Neutrophil (primary cell): ENCODE measurements around the gene DCLK2.

ENCODE experiments used
- H3K27ac ChIP-seq: fragments of 200-600 bp; sonication (generic); 2 replicates; pipeline ENCODE4 v1.5.1; 2016; ENCODE audit warnings: mild to moderate bottlenecking, moderate library complexity
- H3K27me3 ChIP-seq: fragments of 200-600 bp; sonication (generic); 2 replicates; pipeline ENCODE4 v1.6.0; 2016; ENCODE audit warnings: mild to moderate bottlenecking
- H3K36me3 ChIP-seq: fragments of 200-600 bp; sonication (generic); 2 replicates; pipeline ENCODE4 v1.5.1; 2017
- H3K4me1 ChIP-seq, 2 experiments: fragments of 200-600 bp in 1 of 2; sonication (generic) in 1 of 2; 1 replicate in 1 of 2; 2 replicates in 1 of 2; pipeline versions ENCODE4 v1.5.1 to v1.6.1; 2013 to 2016; ENCODE audit warnings: low read depth in 1 of 2, low read length in 1 of 2, mild to moderate bottlenecking in 1 of 2, moderate library complexity in 1 of 2; ENCODE audit not compliant: control insufficient read depth in 1 of 2, insufficient read depth in 1 of 2
- H3K4me3 ChIP-seq, 2 experiments: fragments of 200-600 bp in 1 of 2; sonication (generic) in 1 of 2; 1 replicate in 1 of 2; 2 replicates in 1 of 2; pipeline ENCODE4 v1.5.1; 2013 to 2016; ENCODE audit warnings: low read depth in 1 of 2, low read length in 1 of 2, mild to moderate bottlenecking in 1 of 2, moderate library complexity in 1 of 2
- H3K9me3 ChIP-seq: fragments of 200-600 bp; sonication (generic); 2 replicates; pipeline ENCODE4 v1.5.1; 2016
- TF ChIP-seq, protein P1 (sequence below): fragments of 200-600 bp; sonication (generic); IDR thresholded peaks from 2 replicates; pipeline ENCODE4 v1.5.1; 2016; ENCODE audit warnings: antibody characterized with exemption

The DCLK2 gene

DNA sequence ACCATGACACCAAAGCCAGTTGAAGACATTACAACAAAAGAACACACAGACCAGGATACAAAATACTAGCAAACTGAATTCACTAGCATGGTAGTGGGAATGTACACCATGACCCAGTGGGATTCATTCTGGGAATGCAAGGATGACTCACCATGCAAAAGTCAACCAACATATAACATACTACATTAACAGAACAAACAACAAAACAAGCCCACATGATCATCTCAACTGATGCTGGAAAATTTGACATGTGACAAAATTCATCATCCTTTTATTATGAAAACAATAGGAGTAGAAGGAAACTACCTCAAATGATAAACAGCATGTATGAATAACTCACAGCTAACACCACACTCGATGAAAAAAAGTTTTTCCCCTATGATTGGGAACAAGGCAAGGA lies 190.2 kb downstream of the DCLK2 start:
- H3K27me3 ChIP-seq = no peaks in the 10 kb centered on the region
- no peaks in the 10 kb centered on the region for H3K4me1 ChIP-seq
- H3K9me3 ChIP-seq = no peaks in the 10 kb centered on the region
- TF ChIP-seq, protein P1, sequence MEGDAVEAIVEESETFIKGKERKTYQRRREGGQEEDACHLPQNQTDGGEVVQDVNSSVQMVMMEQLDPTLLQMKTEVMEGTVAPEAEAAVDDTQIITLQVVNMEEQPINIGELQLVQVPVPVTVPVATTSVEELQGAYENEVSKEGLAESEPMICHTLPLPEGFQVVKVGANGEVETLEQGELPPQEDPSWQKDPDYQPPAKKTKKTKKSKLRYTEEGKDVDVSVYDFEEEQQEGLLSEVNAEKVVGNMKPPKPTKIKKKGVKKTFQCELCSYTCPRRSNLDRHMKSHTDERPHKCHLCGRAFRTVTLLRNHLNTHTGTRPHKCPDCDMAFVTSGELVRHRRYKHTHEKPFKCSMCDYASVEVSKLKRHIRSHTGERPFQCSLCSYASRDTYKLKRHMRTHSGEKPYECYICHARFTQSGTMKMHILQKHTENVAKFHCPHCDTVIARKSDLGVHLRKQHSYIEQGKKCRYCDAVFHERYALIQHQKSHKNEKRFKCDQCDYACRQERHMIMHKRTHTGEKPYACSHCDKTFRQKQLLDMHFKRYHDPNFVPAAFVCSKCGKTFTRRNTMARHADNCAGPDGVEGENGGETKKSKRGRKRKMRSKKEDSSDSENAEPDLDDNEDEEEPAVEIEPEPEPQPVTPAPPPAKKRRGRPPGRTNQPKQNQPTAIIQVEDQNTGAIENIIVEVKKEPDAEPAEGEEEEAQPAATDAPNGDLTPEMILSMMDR = no peak
- no peaks in the 10 kb centered on the region for H3K36me3 ChIP-seq
- no peak overlapping the region for H3K27ac ChIP-seq
- no peak overlapping the region for H3K4me3 ChIP-seq

DNA sequence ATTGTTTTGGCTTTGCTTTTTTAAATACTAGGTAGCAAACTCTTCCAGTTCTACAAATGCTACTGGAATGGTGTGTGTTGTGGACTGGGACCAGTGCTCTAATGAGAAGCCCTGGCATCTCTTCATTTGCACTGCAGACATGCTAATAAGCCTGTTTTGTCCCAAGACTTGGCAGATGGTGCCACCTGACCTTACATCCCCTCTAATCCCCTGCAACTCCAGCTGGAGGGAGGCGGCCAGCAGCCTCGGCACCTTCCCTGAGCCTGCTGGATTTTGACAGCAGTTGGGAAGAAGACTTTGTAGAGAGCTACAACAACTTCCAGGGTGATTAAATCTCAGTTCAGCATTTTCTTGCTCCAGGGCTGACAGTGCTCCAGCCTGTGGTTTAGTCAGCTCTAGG lies 200.0 kb downstream of the DCLK2 start:
- H3K4me3 ChIP-seq = no peak overlapping the region
- H3K4me1 ChIP-seq = no peaks in the 10 kb centered on the region
- H3K27me3 ChIP-seq = no peaks in the 10 kb centered on the region
- no peaks in the 10 kb centered on the region for H3K36me3 ChIP-seq
- no peaks in the 10 kb centered on the region for H3K9me3 ChIP-seq
- H3K27ac ChIP-seq = no peak overlapping the region
- TF ChIP-seq, protein P1 = no peak

DNA sequence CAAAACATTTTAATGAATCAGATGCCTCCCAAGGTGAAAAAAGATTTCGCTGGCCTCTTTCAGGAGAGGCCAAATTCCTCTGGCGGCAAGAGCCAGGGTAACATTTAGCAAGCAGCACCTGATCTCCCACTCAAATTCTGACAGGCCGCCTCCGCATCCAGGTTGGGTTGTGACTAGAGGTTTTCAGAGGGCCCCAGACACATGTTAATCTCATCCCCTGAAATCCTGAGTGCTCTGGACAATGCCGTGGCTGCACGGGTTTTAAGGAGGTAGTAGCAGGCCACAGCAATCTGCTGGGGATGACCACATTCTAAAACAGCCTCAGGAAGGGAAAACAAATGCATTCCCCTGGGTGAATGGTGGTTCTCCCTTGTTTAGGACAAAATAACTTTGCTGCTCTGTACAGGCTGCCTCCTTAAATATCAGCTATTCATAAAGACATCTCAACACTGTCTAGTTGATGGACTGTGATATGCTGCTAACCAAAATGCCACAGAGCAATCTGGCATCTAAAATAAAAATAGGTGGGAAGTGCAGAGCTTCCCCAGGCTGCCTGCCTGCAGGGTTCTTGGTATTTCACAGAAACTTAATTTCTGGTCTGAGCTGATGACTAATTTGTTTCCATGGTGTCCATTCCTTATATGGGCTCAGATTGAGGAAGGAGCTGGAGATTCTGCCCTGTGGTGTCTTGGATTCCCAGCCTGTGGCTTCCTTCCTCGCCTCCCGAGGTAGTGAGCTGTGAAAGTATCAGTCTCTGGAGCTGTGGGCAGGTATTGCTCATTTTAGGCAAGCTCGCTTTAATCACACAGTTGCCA lies 202.0 kb downstream of the DCLK2 start:
- H3K27ac ChIP-seq = no peak overlapping the region

DNA sequence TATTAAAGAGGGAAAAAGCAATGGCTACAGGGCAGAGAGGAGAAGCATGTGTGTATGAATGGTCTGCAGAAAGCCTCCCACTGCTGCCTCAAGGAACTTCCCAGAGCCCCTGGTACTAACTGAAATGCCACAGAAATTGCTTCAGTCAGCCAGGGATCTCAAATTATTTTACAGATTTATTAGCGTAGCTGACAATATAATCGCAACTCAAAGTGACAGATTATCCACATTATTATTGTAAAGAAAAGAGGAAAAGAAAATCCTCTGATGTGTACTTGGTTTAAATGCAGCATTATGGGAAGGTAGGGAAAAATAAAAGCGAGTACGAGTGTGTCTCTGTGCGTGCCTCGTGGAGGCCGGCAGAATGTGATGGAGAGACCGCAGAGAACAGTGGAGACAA lies 202.7 kb downstream of the DCLK2 start:
- H3K36me3 ChIP-seq = no peaks in the 10 kb centered on the region
- no peak overlapping the region for H3K4me3 ChIP-seq
- TF ChIP-seq, protein P1 = no peak
- H3K9me3 ChIP-seq = no peaks in the 10 kb centered on the region
- H3K27me3 ChIP-seq = no peaks in the 10 kb centered on the region
- H3K27ac ChIP-seq = no peak overlapping the region
- H3K4me1 ChIP-seq = no peaks in the 10 kb centered on the region

More for the DNA sequence above, 202.0 kb downstream of the DCLK2 start:
- Histone ChIP-seq H3K4me1 (no peaks in the 10 kb centered on the region), H3K27me3 (no peaks in the 10 kb centered on the region), H3K36me3 (no peaks in the 10 kb centered on the region), H3K4me3 (no peak overlapping the region), H3K9me3 (no peaks in the 10 kb centered on the region)
- TF ChIP-seq, protein P1 = no peak

GRCh38 chr4:150283689-150284088 lies 205.4 kb downstream of the DCLK2 start:
- no peaks in the 10 kb centered on the region for H3K4me1 ChIP-seq
- no peaks in the 10 kb centered on the region for H3K27me3 ChIP-seq
- TF ChIP-seq, protein P1 = no peak
- no peak overlapping the region for H3K4me3 ChIP-seq
- no peaks in the 10 kb centered on the region for H3K9me3 ChIP-seq
- no peak overlapping the region for H3K27ac ChIP-seq
- H3K36me3 ChIP-seq = no peaks in the 10 kb centered on the region
